ENCODE data around the gene DNAH14. TPM values are rescaled to one million over a fixed set of nuclear protein-coding genes. Genes with fewer than 3 reads are reported as not detected.

DNAH14 gene
- total RNA-seq, 1 experiment from 2014 or later, result 33.2 TPM

DNA sequence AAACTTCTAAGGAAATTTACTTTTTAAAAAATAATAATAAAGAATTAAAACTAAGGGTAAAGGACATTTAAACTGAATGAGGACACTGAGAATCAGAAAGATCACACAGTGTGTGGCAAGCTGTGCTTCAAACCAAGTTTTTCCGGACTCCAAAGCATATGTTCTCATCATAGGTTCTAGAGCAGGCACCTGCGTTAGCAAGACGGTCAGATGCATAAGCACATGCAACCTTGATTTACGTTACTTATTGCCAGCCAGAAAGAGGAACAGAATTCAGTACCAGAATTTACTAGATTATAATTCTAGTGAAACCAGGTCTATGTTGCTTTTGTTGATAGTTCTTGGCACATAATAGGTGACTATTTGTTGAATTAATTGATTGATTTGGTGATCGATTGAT, 504.6 kb downstream of the DNAH14 start:
- no TSS peak for BruUV-seq (replicated peaks)
- intact Hi-C loops (cut with micrococcal nuclease), result no loop called here
- CTCF ChIA-PET, result no interaction called here

DNA sequence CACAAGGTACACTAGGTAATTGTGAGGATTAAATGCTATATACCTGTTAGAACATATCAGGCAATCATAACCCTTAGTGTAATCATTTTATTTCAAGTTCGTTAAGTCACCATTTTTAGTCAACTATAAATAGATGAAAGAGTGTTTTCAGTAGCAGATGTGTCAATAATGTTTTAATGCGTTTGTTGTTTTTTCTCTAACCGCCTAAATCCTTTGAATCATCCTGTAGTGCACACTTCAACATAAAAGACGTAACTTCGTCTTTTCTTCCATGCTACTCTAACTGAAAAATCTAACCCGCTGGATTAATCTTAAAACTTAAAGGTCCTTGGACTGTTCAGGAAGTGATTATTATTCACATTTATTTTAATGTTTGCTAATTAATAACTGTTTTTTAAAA, 505.6 kb downstream of the DNAH14 start:
- H2AFZ ChIP-seq (ENCODE audit: low read depth, low read length, poor library complexity, severe bottlenecking), result no peak overlapping the region
- no peaks in the 10 kb centered on the region for H3K9me3 ChIP-seq (ENCODE audit: control insufficient read depth in 1 of 2, insufficient read depth in 1 of 2, low read depth in 1 of 2, low read length in 2 of 2)
- TF ChIP-seq POLR2AphosphoS5 (IDR thresholded peaks at IDR 0.05; ENCODE audit: low read depth, low read length), result no peak
- no peak for TF ChIP-seq ZFX (IDR thresholded peaks at IDR 0.05)
- TF ChIP-seq ZNF274 (IDR thresholded peaks at IDR 0.05; ENCODE audit: low read depth, low read length), result no peak
- no peak for TF ChIP-seq RAD21 (IDR thresholded peaks at IDR 0.05; ENCODE audit: low read depth)
- no peak for TF ChIP-seq SP1 (IDR thresholded peaks at IDR 0.05; ENCODE audit: low read depth)
- TF ChIP-seq, protein P1, sequence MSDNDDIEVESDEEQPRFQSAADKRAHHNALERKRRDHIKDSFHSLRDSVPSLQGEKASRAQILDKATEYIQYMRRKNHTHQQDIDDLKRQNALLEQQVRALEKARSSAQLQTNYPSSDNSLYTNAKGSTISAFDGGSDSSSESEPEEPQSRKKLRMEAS (IDR thresholded peaks at IDR 0.05), result no peak
- no peak overlapping the region for H3K9ac ChIP-seq (ENCODE audit: low read length)
- BruUV-seq (replicated peaks), result no TSS peak
- H3K4me1 ChIP-seq (ENCODE audit: control insufficient read depth in 1 of 2, insufficient read depth in 2 of 2, low read length in 2 of 2), result peaks cover 4 to 12% of the 10 kb centered on the region in 2 experiments; a peak in 3 of 4 replicates
- intact Hi-C loops (cut with micrococcal nuclease), result no loop called here
- CTCF ChIA-PET, result no interaction called here
- H3K27ac ChIP-seq (ENCODE audit: low read depth, low read length), result no peak overlapping the region
- POLR2A ChIA-PET, result no interaction called here
- RAD21 ChIA-PET (ENCODE audit: low non-redundant PET in 1 of 2, low total read pairs in 2 of 2, uncharacterized antibody in 2 of 2, unreplicated experiment in 2 of 2), result no interaction called here
- ATAC-seq, result no peak
- H3K27me3 ChIP-seq (ENCODE audit: insufficient read depth, low read length), result no peaks in the 10 kb centered on the region
- H3K36me3 ChIP-seq (ENCODE audit: control insufficient read depth in 1 of 2, insufficient read depth in 2 of 2, low read length in 2 of 2), result no peaks in the 10 kb centered on the region
- H3K4me3 ChIP-seq (replicated peaks in 1 of 2; ENCODE audit: low read depth in 1 of 2, low read length in 2 of 2), result no peak overlapping the region
- H3K9me2 ChIP-seq (ENCODE audit: insufficient read depth), result no peaks in the 10 kb centered on the region
- H3K4me2 ChIP-seq (ENCODE audit: low read length), result no peak overlapping the region
- no peaks in the 10 kb centered on the region for H3K79me2 ChIP-seq (ENCODE audit: insufficient read depth, low read length)
- DNase-seq (ENCODE audit: low read depth, low spot score), result no peak
- no peaks in the 10 kb centered on the region for H4K20me1 ChIP-seq (ENCODE audit: insufficient read depth)

More for the DNA sequence above, 504.6 kb downstream of the DNAH14 start:
- POLR2A ChIA-PET, result no interaction called here
- Histone ChIP-seq H4K20me1 (ENCODE audit: insufficient read depth) (no peaks in the 10 kb centered on the region), H2AFZ (ENCODE audit: low read depth, low read length, poor library complexity, severe bottlenecking) (no peak overlapping the region), H3K79me2 (ENCODE audit: insufficient read depth, low read length) (no peaks in the 10 kb centered on the region), H3K4me3 (replicated peaks in 1 of 2; ENCODE audit: low read depth in 1 of 2, low read length in 2 of 2) (no peak overlapping the region), H3K9ac (ENCODE audit: low read length) (no peak overlapping the region), H3K4me2 (ENCODE audit: low read length) (no peak overlapping the region), H3K27ac (ENCODE audit: low read depth, low read length) (no peak overlapping the region), H3K36me3 (ENCODE audit: control insufficient read depth in 1 of 2, insufficient read depth in 2 of 2, low read length in 2 of 2) (no peaks in the 10 kb centered on the region), H3K9me3 (ENCODE audit: control insufficient read depth in 1 of 2, insufficient read depth in 1 of 2, low read depth in 1 of 2, low read length in 2 of 2) (no peaks in the 10 kb centered on the region), H3K9me2 (ENCODE audit: insufficient read depth) (no peaks in the 10 kb centered on the region), H3K4me1 (ENCODE audit: control insufficient read depth in 1 of 2, insufficient read depth in 2 of 2, low read length in 2 of 2) (peaks cover 6 to 15% of the 10 kb centered on the region in 2 experiments), H3K27me3 (ENCODE audit: insufficient read depth, low read length) (no peaks in the 10 kb centered on the region)
- ATAC-seq (no peak), DNase-seq (ENCODE audit: low read depth, low spot score) (no peak)
- TF ChIP-seq, protein P1 (IDR thresholded peaks at IDR 0.05), result no peak
- no peak for TF ChIP-seq JUND (IDR thresholded peaks at IDR 0.05)
- TF ChIP-seq SIN3A (IDR thresholded peaks at IDR 0.05; ENCODE audit: low read depth), result no peak
- no peak for TF ChIP-seq SP1 (IDR thresholded peaks at IDR 0.05; ENCODE audit: low read depth)
- TF ChIP-seq ZNF274 (IDR thresholded peaks at IDR 0.05; ENCODE audit: low read depth, low read length), result no peak
- TF ChIP-seq, protein P2, sequence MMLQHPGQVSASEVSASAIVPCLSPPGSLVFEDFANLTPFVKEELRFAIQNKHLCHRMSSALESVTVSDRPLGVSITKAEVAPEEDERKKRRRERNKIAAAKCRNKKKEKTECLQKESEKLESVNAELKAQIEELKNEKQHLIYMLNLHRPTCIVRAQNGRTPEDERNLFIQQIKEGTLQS (IDR thresholded peaks at IDR 0.05), result no peak
- TF ChIP-seq CEBPB (IDR thresholded peaks at IDR 0.05; ENCODE audit: low read depth), result no peak
- no peak for TF ChIP-seq EGR1 (IDR thresholded peaks at IDR 0.05; ENCODE audit: low read depth)
- no peak for TF ChIP-seq POLR2A (IDR thresholded peaks at IDR 0.05; ENCODE audit: borderline replicate concordance, extremely low read depth, insufficient read depth, insufficient read length)
- no peak for TF ChIP-seq FOSL1 (IDR thresholded peaks at IDR 0.05; ENCODE audit: low read depth)
- RAD21 ChIA-PET (ENCODE audit: low non-redundant PET in 1 of 2, low total read pairs in 2 of 2, uncharacterized antibody in 2 of 2, unreplicated experiment in 2 of 2), result no interaction called here
